WTC11 (cell line): Measurements from ENCODE around the gene TTC21A. TPM values are rescaled to one million over a fixed set of nuclear protein-coding genes. Genes with fewer than 3 reads are reported as not detected.
A peak's percentile ranks its signal among the peaks of the same experiment; 100 is the strongest.

Experiments used
- ATAC-seq: fragments of 200-7000 bp; cut with Tn5 transposase; 2 replicates; pipeline ENCODE4 v1.10.0; 2021; ENCODE audit warnings: mild to moderate bottlenecking, moderate library complexity
- CTCF ChIA-PET: fragments of 300-600 bp; sonication (Branson Sonifier 250); formaldehyde crosslinking; loops from one replicate; lab custom pipeline; 2021; ENCODE audit warnings: antibody characterized with exemption; lab: Charles Lee
- POLR2A ChIA-PET: fragments of 350-600 bp; sonication (Branson Sonifier 250); formaldehyde crosslinking; loops from one replicate; lab custom pipeline; 2021; ENCODE audit warnings: antibody characterized with exemption; lab: Charles Lee
- DNase-seq: peaks from one replicate; pipeline ENCODE4 v3.0.0; 2021; ENCODE audit warnings: low spot score
- H3K27ac Mint-ChIP-seq: 2 replicates; pipeline ENCODE4 v1.8.0; 2021; ENCODE audit warnings: mixed read lengths
- H3K27me3 Mint-ChIP-seq: 2 replicates; pipeline ENCODE4 v1.8.0; 2021; ENCODE audit warnings: low read depth, mild to moderate bottlenecking, moderate library complexity, mixed read lengths
- H3K36me3 Mint-ChIP-seq: 2 replicates; pipeline ENCODE4 v1.8.0; 2021; ENCODE audit warnings: mixed read lengths
- H3K4me1 Mint-ChIP-seq: 2 replicates; pipeline ENCODE4 v1.8.0; 2022; ENCODE audit warnings: mixed read lengths
- H3K4me3 Mint-ChIP-seq: 2 replicates; pipeline ENCODE4 v1.8.0; 2021; ENCODE audit warnings: mild to moderate bottlenecking, moderate library complexity, mixed read lengths
- H3K9me3 Mint-ChIP-seq: 2 replicates; pipeline ENCODE4 v1.8.0; 2021; ENCODE audit warnings: mixed read lengths
- ATF3 ChIP-seq: sonication (generic); formaldehyde crosslinking; conservative IDR thresholded peaks from 2 replicates; pipeline ENCODE4 v1.8.1; 2022; ENCODE audit warnings: mild to moderate bottlenecking, missing genetic modification reagents
- ATF6 ChIP-seq: sonication (generic); formaldehyde crosslinking; IDR thresholded peaks from 2 replicates; pipeline ENCODE4 v1.8.1; 2023; ENCODE audit warnings: mild to moderate bottlenecking, missing genetic modification reagents
- CTCF ChIP-seq: fragments of 200-600 bp; IDR thresholded peaks from 2 replicates; pipeline ENCODE4 v1.8.0; 2022; ENCODE audit warnings: antibody characterized with exemption
- E2F4 ChIP-seq: sonication (generic); formaldehyde crosslinking; IDR thresholded peaks from 2 replicates; pipeline ENCODE4 v1.8.1; 2022; ENCODE audit warnings: low read depth, mild to moderate bottlenecking, moderate library complexity, missing genetic modification reagents, borderline replicate concordance
- FOXP1 ChIP-seq: sonication (generic); formaldehyde crosslinking; IDR thresholded peaks from 2 replicates; pipeline ENCODE4 v1.8.0; 2022; ENCODE audit warnings: missing genetic modification reagents, mild to moderate bottlenecking, moderate library complexity, borderline replicate concordance
- FOXP4 ChIP-seq: sonication (generic); formaldehyde crosslinking; IDR thresholded peaks from 2 replicates; pipeline ENCODE4 v1.8.0; 2022; ENCODE audit warnings: mild to moderate bottlenecking, missing genetic modification reagents
- GRHL2 ChIP-seq: fragments of 250-450 bp; sonication (Bioruptor Pico); IDR thresholded peaks from 2 replicates; pipeline ENCODE4 v1.8.0; 2022; ENCODE audit warnings: mild to moderate bottlenecking, moderate library complexity; ENCODE audit not compliant: insufficient replicate concordance, severe bottlenecking
- SOX15 ChIP-seq: fragments of 250-450 bp; sonication (Bioruptor Pico); IDR thresholded peaks from 2 replicates; pipeline ENCODE4 v1.9.0; 2021; ENCODE audit warnings: mild to moderate bottlenecking
- STAT6 ChIP-seq: sonication (generic); formaldehyde crosslinking; conservative IDR thresholded peaks from 2 replicates; pipeline ENCODE4 v1.8.1; 2023; ENCODE audit warnings: mild to moderate bottlenecking, low read depth, missing genetic modification reagents, moderate library complexity
- TEAD4 ChIP-seq: sonication (generic); formaldehyde crosslinking; IDR thresholded peaks from 2 replicates; pipeline ENCODE4 v1.8.0; 2022; ENCODE audit warnings: mild to moderate bottlenecking, missing genetic modification reagents
- USF1 ChIP-seq: sonication (generic); formaldehyde crosslinking; IDR thresholded peaks from 2 replicates; pipeline ENCODE4 v1.8.0; 2022; ENCODE audit warnings: mild to moderate bottlenecking, missing genetic modification reagents
- ZNF121 ChIP-seq: sonication (generic); formaldehyde crosslinking; IDR thresholded peaks from 2 replicates; pipeline ENCODE4 v1.8.0; 2023; ENCODE audit warnings: missing genetic modification reagents
- ZNF232 ChIP-seq: sonication (generic); formaldehyde crosslinking; IDR thresholded peaks from 2 replicates; pipeline ENCODE4 v1.8.0; 2022; ENCODE audit warnings: mild to moderate bottlenecking, missing genetic modification reagents
- ZNF281 ChIP-seq: sonication (generic); formaldehyde crosslinking; IDR thresholded peaks from 2 replicates; pipeline ENCODE4 v1.8.0; 2023; ENCODE audit warnings: mild to moderate bottlenecking, missing genetic modification reagents
- ZNF423 ChIP-seq: fragments of 250-450 bp; sonication (Bioruptor Pico); IDR thresholded peaks from 2 replicates; pipeline ENCODE4 v2.1.2; 2022; ENCODE audit warnings: mild to moderate bottlenecking, moderate library complexity
- total RNA-seq: library from RNA; stranded (reverse); gene quantifications from 3 replicates; pipeline ENCODE4 v1.2.3, GENCODE V29; 2021

The TTC21A gene
- total RNA-seq, 1 experiment from 2014 or later, result 3.8 TPM

GRCh38 chr3:39149498-39150147 is 42.1 kb downstream of the TTC21A start (continued):
- TF ChIP-seq ZNF281 (CRISPR knock-in tag) (no peak), ZNF423 (CRISPR knock-in tag) (no peak)

- Mint-ChIP-seq H3K36me3 (peaks cover 9% of the 10 kb centered on the region), H3K27ac (peak overlapping the region; percentile 98), H3K4me3 (peak overlapping the region; percentile 88), H3K4me1 (peaks cover 76% of the 10 kb centered on the region), H3K27me3 (no peaks in the 10 kb centered on the region), H3K9me3 (no peaks in the 10 kb centered on the region)
- ATAC-seq, result no peak
- POLR2A ChIA-PET, result interaction anchor here (1.2 kb wide), 1 partner anchor 42 kb away, joined by 4 read pairs; the partner anchor contains the start of gene TTC21A
- TF ChIP-seq CTCF, result no peak
- no peak for TF ChIP-seq ZNF232 (CRISPR knock-in tag)
- TF ChIP-seq GRHL2 (CRISPR knock-in tag), result no peak
- TF ChIP-seq FOXP4 (CRISPR knock-in tag), result no peak
- TF ChIP-seq USF1 (CRISPR knock-in tag), result no peak
- TF ChIP-seq STAT6, result no peak
- no peak for TF ChIP-seq FOXP1 (CRISPR knock-in tag)
- no peak for TF ChIP-seq ATF6
- TF ChIP-seq ATF3 (CRISPR knock-in tag), result no peak
- no peak for TF ChIP-seq E2F4 (CRISPR knock-in tag)
- TF ChIP-seq ZNF121 (CRISPR knock-in tag), result no peak
- no peak for TF ChIP-seq TEAD4
- TF ChIP-seq SOX15 (CRISPR knock-in tag), result no peak
- no peak for DNase-seq
- CTCF ChIA-PET, result interaction anchor here (0.8 to 2.5 kb wide), 5 partner anchors 13 to 499 kb away, joined by 3 to 12 read pairs (median 4); no protein-coding TSS in a partner anchor
These were observed 42.8 kb downstream of the TTC21A start for GRCh38 chr3:39150148-39150802.
